Astrocyte of the hippocampus (primary cell): Measurements from ENCODE around the gene DES.
"Not testable (repeated sequence)": the region's sequence is repeated elsewhere in the genome, so short reads cannot be mapped to it uniquely, and the experiment has no call there.

ENCODE experiments used
- DNase-seq: peaks from one replicate; pipeline ENCODE4 v3.0.0; 2011; ENCODE audit warnings: low read depth, low spot score

The DES gene

DNA sequence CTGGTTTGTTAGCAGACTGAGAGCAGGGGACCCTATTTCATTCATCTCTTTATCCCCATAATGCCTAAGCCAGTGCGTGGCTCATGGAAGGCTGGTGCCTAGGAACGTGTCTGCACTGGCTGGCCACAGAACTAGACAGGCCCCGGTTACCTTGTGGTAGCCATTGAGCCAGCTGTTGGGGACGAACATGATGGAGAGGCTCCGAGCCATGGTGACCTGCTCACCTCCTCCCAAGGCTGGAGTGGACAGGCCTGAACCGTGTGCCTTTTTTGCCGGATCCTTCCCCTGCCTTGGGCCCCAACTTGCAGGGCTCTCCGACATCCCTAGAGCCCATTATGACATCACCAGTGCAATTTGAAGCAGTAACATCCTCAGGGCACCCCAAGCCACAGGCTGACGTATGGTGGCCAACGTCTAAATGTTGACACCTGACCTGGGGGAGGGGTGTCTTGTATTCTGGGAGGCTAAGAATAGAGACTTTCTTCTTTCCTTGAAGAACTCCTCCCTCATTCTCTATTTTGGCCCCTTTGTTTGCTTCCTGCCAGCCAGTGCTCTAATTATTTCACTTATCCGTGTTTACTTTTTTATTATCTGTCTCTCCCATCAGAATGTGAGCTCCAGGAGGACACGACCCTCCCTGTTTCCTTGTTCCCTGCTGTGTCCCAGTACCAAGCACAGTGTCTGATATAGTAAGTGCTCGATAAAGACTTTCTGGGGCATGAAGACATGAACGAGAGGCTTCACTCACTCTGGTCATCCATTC lies 18.3 kb upstream of the DES start:
- DNase-seq = no peak

DNA sequence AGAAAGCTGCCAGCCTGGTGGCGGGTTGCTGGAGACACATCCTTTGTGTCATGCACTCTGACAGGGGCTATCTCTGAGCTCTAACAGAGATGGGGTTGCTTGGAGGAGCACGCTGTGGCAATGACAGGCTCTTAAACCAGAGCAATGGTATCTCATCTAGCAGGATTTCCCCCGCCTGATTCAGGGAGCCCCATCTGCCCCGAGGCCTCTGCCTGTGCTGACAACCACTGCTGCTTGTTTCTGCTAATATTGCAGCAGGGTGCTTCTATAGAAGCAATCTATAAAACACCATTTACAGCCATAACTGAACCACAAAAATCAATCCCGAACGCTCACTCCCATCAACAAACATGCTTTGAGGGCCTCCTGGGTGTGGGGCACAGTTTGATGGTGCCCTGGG lies 17.6 kb upstream of the DES start:
- no peak for DNase-seq

DNA sequence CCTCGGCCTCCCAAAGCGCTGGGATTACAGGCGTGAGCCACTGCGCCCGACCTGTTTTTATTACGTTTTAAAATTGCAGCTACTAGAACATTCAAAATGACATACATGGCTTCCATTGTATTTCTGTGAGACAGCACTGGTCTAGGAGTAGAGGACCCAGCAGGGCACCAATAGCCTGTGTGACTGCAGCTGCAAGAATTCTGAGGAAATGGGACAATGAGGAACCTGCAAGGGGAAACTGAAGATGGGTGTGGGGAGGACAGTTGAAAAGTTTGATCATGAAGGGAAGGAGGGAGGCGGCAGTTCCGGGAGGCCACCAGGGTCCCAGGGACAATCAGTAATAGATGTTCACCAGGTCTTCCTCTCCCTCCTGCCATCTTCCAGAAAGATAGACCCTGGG lies 16.6 kb upstream of the DES start:
- no peak for DNase-seq

DNA sequence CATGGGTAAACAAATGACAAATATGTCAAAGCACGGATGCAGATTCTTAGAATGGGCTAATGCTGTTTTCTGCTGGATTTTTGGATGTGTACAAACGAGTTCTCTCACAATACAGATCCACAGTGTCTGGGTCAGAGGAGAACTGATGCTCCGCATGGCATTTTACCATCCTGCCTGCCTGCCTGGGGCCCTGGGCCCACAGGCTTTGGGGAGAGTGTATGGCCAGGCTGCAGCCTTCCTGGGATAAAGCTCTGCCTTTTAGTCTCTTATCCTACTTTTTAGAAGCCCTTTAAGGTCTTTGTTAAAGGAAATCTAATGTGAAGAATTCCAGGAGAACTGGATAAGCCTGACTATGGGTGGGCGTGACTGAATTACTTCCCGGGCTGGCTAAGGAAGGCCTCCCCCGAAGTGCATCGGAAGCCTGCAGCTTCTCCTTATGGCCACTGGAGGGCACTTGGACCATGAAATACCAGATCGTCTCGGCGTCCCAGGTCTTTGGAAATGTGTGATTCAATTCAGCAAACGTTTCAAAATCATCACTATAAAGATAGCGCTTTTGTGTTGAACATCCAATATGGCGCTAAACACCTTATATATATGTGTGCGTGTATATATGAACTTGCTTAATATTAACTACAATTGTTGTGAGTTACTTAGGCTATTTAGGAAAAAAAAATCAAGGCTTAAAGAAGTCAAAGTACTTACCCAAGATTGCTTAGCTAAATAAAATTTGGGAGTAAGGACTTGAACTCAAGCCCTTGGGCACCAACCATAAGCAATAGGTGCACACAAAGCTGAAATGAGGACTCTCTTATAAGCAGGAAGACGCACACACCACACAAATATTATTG lies 15.3 kb upstream of the DES start:
- peak; percentile 88 for DNase-seq

DNA sequence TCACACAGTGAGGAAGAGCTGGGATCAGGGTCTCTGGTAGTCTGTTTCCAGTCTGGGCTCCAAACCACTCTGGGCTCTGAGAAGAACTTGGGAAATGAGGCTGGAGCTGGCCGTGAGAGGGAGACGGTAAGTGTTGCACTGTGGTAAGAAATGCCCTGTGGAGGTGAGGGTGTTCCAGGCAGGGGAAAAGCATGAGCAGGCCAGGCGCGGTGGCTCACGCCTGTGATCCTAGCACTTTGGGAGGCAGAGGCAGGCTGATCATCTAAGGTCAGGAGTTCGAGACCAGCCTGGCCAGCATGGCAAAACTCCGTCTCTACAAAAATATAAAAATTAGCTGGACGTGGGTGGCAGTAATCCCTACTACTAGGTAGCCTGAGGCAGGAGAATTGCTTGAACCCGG lies 14.3 kb upstream of the DES start:
- no peak for DNase-seq

DNA sequence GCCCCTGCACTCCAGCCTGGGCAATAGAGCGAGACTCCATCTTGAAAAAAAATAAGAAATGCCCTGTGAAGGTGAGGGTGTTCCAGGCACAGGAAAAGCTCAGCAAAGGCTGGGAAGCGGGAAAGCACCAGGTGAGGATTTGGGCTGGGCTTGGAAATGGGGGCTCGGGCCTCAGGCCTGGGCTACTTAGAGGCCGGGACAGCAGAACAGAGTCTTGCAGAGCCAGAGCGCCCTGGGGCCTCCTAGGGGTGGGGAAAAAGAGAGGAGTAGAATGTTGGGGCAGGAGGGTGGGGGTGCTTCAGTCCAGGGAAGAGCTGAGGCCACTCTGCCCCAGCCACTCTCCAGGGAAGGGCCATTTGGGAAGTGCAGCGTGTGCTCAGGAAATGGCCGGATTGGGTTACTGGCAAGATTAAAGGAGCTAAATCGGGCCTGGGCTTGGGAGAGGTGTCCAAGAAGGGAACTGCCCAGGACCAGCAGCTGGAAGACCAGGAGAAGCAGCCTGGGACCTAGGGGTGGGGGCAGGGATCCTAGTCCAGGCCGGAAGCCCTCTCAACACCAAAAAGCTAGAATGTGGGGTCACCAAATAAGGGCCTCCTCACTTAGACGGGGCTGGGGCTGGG lies 13.8 kb upstream of the DES start:
- DNase-seq = no peak

DNA sequence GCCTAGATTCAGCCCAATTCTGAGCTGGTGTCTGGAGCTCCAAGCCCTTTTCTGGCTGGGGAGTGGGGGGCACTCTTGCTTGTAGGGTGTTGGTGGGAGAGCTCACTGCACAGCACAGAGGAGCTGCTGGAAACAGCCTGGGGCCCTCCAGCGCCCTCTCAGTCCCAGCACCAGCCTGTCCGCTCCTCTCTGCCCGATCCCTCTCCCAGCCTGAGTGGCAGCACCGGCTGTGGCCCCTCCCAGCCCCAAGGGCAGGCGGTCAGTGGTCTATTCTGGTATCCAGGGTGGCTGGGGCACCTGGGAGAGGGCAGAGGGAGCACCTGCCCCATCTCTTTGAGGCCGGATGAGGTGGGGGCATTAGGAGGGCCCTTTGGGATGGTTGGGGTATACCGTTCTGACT lies 13.2 kb upstream of the DES start:
- DNase-seq = no peak

DNA sequence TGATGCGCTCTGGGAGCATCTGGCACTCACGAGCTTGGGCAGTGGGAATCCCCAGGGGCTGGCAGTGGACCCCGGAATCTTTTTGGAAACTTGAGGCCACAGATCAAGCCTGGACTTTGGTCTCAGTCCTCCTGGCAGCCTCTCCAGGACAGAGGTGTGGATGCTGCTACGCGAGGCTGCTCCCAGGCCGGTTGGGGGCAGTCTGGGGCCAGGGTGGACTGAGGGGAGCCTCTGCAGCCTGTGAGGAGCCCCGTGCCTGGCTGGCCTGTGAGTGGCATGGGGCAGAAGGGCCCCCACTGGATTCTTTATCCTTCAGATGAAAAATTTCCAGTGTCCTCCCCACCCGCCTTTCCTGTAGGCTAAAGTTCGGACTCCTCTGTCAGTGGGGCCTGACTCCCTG lies 12.7 kb upstream of the DES start:
- no peak for DNase-seq

DNA sequence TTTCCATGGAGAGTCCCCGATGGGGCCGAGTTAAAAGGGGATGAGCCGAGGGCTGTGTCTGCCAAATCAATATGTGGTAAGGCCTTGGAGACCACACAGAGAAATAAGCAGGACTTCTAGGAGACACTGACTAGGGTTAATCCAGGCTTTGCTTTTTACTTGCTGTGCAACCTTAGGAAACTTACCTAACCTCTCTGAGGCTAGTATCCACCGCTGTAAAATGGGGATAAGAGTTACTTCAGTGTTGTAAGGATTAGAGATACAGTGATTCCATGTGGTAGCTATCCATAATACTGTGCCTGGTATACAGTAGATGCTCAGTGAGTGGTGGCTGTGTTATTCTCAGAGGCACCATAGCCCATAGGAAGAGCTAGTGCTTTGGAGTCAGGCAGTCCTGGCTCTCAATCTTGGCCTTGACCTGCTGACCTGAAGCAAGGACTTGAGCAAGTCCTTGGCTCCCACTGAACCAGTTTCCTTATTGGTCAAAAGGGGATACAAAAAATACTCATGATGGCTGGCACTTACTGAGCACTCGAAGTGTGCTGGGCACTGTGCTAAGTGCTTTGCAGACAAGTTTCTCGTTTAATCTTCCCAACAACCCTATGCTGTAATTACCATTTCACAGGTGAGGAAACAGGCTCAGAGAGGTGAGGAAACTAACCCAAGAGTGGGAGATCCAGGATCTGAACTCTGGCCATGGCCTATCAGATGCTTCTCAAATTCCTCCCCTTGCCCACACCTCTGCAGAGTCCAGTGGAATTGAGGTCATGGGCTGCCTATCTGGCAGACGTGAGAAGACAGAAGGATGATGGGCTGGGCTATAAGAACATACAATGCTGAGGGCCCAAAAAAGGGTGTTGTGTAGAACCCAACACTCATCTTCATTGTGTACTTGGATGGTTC lies 12.0 kb upstream of the DES start:
- no peak for DNase-seq

DNA sequence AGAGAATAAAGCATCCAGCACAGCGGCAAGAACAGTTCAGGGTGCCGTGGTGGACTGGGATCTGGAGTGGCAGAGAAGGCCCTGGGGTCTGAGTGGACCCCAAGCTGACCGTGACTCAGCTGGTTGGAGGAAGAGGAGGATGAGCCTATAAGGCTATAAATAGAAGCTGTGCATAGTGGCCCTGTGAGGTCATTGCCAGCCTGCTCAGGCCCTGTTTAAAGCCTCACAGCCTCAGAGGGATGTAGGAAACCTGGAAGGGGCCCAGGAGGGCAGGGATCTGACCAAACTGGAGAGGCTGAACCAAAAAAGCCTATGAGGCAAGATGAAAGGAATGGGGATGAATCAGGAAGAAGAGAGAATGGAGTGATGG lies 11.3 kb upstream of the DES start:
- peak; percentile 87 for DNase-seq

DNA sequence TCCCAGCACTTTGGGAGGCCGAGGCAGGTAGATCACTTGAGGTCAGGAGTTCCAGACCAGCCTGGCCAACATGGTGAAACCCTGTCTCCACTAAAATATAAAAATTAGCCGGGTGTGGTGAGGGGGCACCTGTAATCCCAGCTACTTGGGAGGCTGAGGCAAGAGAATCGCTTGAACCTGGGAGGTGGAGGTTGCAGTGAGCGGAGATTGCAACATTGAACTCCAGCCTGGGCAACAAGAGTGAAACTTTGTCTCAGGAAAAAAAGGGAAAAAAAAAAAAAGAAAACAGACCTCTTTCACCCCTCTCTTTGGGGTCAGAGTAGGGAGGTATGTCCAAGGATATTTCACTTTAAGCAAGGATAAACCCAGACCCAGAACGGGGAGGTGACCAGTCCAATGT lies 10.8 kb upstream of the DES start:
- not testable (repeated sequence) for DNase-seq

DNA sequence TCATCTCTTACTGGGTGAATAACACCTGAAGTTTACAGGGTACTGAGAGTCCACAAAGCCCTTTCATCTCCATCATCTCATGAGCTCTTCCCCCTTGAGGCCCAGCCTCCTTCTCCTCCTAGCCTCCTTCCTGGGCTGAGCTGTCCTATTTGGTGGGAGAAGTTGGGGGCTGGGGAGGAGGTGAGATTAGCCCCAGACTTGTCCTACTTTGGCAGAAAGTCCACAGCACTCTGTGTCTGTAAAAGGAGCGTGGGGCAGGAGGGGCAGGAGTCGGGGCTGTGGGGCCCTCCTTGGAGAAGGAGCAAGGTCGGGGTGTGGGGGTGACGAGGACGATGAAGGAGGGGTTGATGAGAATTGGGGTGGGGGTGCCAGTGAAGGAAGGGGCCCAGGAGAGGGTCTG lies 10.0 kb upstream of the DES start:
- DNase-seq = no peak

DNA sequence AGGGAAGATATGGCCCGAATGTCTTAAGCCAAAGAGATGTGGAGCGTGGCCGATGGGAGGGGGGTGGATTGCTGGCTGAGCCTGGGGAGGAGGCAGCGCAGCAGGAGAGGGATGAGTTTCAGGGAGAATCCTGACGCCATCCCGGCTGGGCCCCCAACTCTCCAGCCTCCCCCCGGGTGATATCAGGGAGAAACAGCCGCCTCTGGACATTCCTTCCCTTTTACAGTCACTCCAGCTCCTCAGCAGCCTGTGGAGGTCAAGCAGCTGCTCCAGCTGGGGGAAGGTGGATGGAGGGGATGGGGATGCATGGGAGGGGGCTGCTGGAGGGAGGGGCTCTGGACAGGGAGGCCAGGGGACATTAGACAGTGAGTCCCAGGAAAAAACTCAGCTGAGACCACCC lies 9.5 kb upstream of the DES start:
- DNase-seq = no peak

DNA sequence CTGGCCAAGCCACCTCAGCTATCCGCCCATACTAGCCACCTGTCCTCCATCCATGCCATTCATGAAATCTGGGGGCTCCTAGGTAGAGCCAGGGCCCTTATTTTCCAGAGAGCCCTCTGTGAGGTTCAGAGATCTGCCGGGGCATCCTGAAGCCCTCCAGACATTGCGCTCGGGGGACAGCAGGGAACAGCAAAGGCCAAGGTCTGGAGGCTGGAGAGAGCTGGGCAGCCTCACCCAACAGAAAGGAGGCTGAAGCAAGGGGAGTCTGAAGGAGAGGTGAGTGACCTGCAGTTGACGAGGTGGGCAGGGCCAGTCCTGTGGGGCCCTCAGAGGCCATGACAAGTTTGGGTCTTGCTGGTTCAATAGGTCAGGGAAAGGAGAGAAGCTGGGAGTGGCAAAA lies 8.6 kb upstream of the DES start:
- no peak for DNase-seq

DNA sequence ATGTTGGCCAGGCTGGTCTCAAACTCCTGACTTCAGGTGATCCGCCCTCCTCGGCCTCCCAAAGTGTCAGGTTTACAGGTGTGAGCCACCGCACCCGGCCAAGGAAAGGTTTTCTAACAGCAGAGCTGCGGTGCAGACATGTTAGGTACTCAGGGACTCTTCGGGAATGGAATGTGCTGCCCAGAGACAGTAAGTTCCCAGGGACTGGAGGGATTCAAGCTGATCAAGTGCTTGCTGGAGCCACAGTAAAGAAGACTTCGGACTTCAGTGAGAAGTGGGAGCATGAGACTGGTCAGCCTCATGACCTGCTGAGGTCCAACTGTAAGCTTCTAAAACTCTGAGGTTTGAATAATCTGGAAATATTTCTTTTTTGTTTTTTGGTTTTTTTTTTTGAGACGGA lies 7.8 kb upstream of the DES start:
- no peak for DNase-seq

DNA sequence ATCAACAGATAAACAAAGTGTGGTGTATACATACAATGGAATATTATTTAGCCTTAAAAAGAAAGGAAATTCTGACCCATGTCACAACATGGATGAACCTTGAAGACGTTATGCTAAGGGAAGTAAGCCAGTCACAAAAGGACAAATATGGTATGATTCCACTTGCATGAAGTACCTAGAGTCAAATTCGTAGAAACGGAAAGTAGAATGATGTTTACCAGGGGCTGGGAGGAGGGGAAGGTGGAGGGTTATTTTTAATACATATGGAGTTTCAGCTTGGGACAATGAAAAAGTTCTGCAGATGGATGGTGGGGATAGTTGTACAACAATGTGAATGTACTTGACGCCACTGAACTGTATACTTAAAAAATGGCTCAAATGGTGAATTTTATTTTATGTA lies 3.3 kb upstream of the DES start:
- no peak for DNase-seq

DNA sequence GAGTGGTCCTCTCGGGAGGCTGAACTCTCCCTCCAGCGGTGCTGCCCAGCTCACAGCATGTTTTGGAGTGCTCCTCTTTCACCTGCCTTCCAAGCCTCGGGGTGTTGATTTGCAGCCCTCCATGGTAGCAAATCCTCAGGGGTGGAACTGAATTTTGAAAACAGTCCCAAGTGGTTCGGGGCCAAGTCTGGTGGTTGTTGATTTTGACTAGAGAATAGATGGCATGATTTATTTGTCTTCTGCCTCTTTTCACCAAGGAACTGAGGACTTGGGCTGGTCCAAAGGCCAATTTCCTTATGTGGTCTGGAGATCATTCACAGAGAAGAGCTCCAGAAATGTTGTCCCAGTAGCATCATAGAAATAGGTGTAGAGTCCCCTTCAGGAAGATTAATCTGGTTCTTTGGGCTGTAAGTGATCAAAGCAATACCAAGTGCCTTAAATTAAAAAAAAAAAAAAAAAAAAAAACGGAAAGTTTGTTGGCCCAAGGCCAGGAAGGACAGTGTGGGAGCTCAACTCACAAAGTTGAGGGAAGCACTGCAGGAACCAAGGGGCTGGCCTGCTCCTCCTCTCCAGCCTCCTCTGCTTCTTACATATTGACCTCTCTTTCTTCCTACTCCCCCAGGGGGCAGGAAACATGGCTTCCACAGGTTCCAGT lies 2.5 kb upstream of the DES start:
- DNase-seq = no peak

DNA sequence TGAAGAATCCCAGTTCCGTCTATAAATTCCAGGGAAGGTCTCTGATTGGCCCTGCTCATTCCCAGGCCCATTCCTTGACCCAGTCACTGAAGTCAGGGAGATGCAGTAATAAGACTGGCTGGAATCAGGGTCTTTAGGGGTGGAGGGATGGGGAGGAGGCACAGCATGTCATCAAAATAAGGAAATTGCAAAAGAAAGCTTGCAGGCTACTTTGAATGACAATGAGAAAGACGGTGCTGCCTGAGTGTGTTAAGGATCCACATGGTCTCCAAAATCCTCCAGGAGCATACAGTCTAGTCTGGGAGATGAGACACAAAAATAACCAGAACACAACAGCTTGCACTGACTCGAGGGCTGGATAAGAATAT lies 2.0 kb upstream of the DES start:
- no peak for DNase-seq

DNA sequence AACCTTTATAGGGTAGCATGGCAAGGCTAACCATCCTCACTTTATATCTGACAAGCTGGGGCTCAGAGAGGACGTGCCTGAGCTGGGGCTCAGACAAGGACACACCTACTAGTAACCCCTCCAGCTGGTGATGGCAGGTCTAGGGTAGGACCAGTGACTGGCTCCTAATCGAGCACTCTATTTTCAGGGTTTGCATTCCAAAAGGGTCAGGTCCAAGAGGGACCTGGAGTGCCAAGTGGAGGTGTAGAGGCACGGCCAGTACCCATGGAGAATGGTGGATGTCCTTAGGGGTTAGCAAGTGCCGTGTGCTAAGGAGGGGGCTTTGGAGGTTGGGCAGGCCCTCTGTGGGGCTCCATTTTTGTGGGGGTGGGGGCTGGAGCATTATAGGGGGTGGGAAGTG lies 1.2 kb upstream of the DES start:
- no peak for DNase-seq

DNA sequence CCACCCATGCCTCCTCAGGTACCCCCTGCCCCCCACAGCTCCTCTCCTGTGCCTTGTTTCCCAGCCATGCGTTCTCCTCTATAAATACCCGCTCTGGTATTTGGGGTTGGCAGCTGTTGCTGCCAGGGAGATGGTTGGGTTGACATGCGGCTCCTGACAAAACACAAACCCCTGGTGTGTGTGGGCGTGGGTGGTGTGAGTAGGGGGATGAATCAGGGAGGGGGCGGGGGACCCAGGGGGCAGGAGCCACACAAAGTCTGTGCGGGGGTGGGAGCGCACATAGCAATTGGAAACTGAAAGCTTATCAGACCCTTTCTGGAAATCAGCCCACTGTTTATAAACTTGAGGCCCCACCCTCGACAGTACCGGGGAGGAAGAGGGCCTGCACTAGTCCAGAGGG lies 803 bp upstream of the DES start:
- DNase-seq = no peak

DNA sequence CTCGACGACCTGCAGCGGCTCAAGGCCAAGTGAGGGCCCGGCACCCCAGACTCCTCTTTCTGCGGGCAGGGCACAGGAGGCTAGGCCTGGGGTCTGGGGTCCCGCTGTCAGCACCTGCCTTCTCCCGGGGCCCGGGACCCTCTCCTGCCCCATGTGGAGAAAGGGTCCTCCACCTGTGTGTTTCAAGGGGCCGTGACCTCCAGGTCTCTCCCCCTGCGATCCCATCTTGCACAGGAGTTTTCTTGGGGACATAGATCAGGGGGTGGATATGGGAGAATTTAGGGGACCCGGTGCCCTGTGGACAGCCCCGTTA lies 791 bp downstream of the DES start:
- DNase-seq = no peak
